ENCODE data around the gene ALG12.

- TF ChIP-seq CTCF (IDR thresholded peaks at IDR 0.05; ENCODE audit: control extremely low read depth in 1 of 3, insufficient read depth in 1 of 3, low read depth in 1 of 3, low read length in 3 of 3) (no peak), CREB1 (IDR thresholded peaks at IDR 0.05) (no peak), EP300 (IDR thresholded peaks at IDR 0.05; ENCODE audit: borderline replicate concordance in 1 of 2, low read depth in 2 of 2, low read length in 2 of 2) (no peak), E2F6 (IDR thresholded peaks at IDR 0.05) (no peak), RAD21 (IDR thresholded peaks at IDR 0.05 in 1 of 2, conservative IDR thresholded peaks at IDR 0.05 in 1 of 2; ENCODE audit: low read depth in 2 of 2, low read length in 2 of 2) (no peak), POLR2A (IDR thresholded peaks at IDR 0.05; ENCODE audit: control extremely low read depth in 1 of 2, low read depth in 2 of 2, low read length in 2 of 2) (no peak), POU5F1 (IDR thresholded peaks at IDR 0.05; ENCODE audit: low read depth, low read length) (no peak)
Measured at GRCh38 chr22:49885281-49885680, 33.0 kb downstream of the ALG12 start.

Measured in H1 (cell line).